ENCODE measurements around the gene ABTB2. TPM values are rescaled to one million over a fixed set of nuclear protein-coding genes. Genes with fewer than 3 reads are reported as not detected.

ABTB2 gene
- total RNA-seq, 1 donor from 2014 or later, result 0.89 TPM

GRCh38 chr11:34145073-34145472, 212.7 kb downstream of the ABTB2 start:
- Mint-ChIP-seq H3K4me1 (ENCODE audit: unreplicated experiment) (no peaks in the 10 kb centered on the region), H3K27ac (ENCODE audit: unreplicated experiment) (no peak overlapping the region), H3K4me3 (ENCODE audit: unreplicated experiment) (no peak overlapping the region), H3K36me3 (ENCODE audit: unreplicated experiment) (peaks cover 50% of the 10 kb centered on the region), H3K9me3 (ENCODE audit: unreplicated experiment) (no peaks in the 10 kb centered on the region), H3K27me3 (ENCODE audit: unreplicated experiment) (no peaks in the 10 kb centered on the region)
- TF ChIP-seq CTCF (IDR thresholded peaks at IDR 0.05), result no peak
- DNase-seq (ENCODE audit: extremely low spot score, unreplicated experiment), result no peak

- Mint-ChIP-seq H3K36me3 (ENCODE audit: unreplicated experiment) (peaks cover 53% of the 10 kb centered on the region), H3K27ac (ENCODE audit: unreplicated experiment) (no peak overlapping the region), H3K9me3 (ENCODE audit: unreplicated experiment) (no peaks in the 10 kb centered on the region), H3K27me3 (ENCODE audit: unreplicated experiment) (no peaks in the 10 kb centered on the region), H3K4me3 (ENCODE audit: unreplicated experiment) (no peak overlapping the region), H3K4me1 (ENCODE audit: unreplicated experiment) (no peaks in the 10 kb centered on the region)
- DNase-seq (ENCODE audit: extremely low spot score, unreplicated experiment), result no peak
- TF ChIP-seq CTCF (IDR thresholded peaks at IDR 0.05), result no peak
Measured at GRCh38 chr11:34143048-34143447, 214.8 kb downstream of the ABTB2 start.

- H3K4me1 Mint-ChIP-seq (ENCODE audit: unreplicated experiment), result no peaks in the 10 kb centered on the region
- TF ChIP-seq CTCF (IDR thresholded peaks at IDR 0.05), result no peak
- DNase-seq (ENCODE audit: extremely low spot score, unreplicated experiment), result no peak
- H3K36me3 Mint-ChIP-seq (ENCODE audit: unreplicated experiment), result peaks cover 58% of the 10 kb centered on the region
- no peak overlapping the region for H3K27ac Mint-ChIP-seq (ENCODE audit: unreplicated experiment)
- H3K4me3 Mint-ChIP-seq (ENCODE audit: unreplicated experiment), result no peak overlapping the region
- H3K9me3 Mint-ChIP-seq (ENCODE audit: unreplicated experiment), result no peaks in the 10 kb centered on the region
- H3K27me3 Mint-ChIP-seq (ENCODE audit: unreplicated experiment), result no peaks in the 10 kb centered on the region
Measured at GRCh38 chr11:34140149-34140548, 217.7 kb downstream of the ABTB2 start.

- H3K9me3 Mint-ChIP-seq (ENCODE audit: unreplicated experiment), result no peaks in the 10 kb centered on the region
- H3K4me1 Mint-ChIP-seq (ENCODE audit: unreplicated experiment), result no peaks in the 10 kb centered on the region
- no peak overlapping the region for H3K4me3 Mint-ChIP-seq (ENCODE audit: unreplicated experiment)
- no peak for TF ChIP-seq CTCF (IDR thresholded peaks at IDR 0.05)
- no peak for DNase-seq (ENCODE audit: extremely low spot score, unreplicated experiment)
- H3K36me3 Mint-ChIP-seq (ENCODE audit: unreplicated experiment), result peaks cover 58% of the 10 kb centered on the region
- H3K27me3 Mint-ChIP-seq (ENCODE audit: unreplicated experiment), result no peaks in the 10 kb centered on the region
- no peak overlapping the region for H3K27ac Mint-ChIP-seq (ENCODE audit: unreplicated experiment)
Measured at GRCh38 chr11:34139346-34139745, 218.5 kb downstream of the ABTB2 start.

- Mint-ChIP-seq H3K9me3 (ENCODE audit: unreplicated experiment) (no peaks in the 10 kb centered on the region), H3K4me3 (ENCODE audit: unreplicated experiment) (no peak overlapping the region), H3K27me3 (ENCODE audit: unreplicated experiment) (no peaks in the 10 kb centered on the region), H3K27ac (ENCODE audit: unreplicated experiment) (no peak overlapping the region), H3K36me3 (ENCODE audit: unreplicated experiment) (peaks cover 60% of the 10 kb centered on the region), H3K4me1 (ENCODE audit: unreplicated experiment) (no peaks in the 10 kb centered on the region)
- TF ChIP-seq CTCF (IDR thresholded peaks at IDR 0.05), result no peak
- DNase-seq (ENCODE audit: extremely low spot score, unreplicated experiment), result no peak
Measured at GRCh38 chr11:34136420-34136819, 221.4 kb downstream of the ABTB2 start.
